ENCODE data around the gene LEMD1. TPM values are rescaled to one million over a fixed set of nuclear protein-coding genes. Genes with fewer than 3 reads are reported as not detected.

LEMD1 gene
- total RNA-seq, 1 experiment from 2014 or later, result 26.3 TPM

GRCh38 chr1:205451202-205451601 is 29.3 kb upstream of the LEMD1 start:
- ChIA-PET POLR2A (interaction anchor here (1.1 to 4.0 kb wide), 2 partner anchors 10 to 15 kb away, joined by 3 to 15 read pairs; no protein-coding TSS in a partner anchor), CTCF (interaction anchor here (5.0 to 12.4 kb wide), 4 partner anchors 10 to 72 kb away, joined by 30 to 205 read pairs (median 100); no protein-coding TSS in a partner anchor)
- peaks cover 13% of the 10 kb centered on the region for H3K27me3 Mint-ChIP-seq (ENCODE audit: low read depth)
- ATAC-seq, result peak; percentile 0; the same call in 1 of the 2 replicates
- peaks cover 84% of the 10 kb centered on the region for H3K4me1 Mint-ChIP-seq
- TF ChIP-seq TEAD1 (CRISPR knock-in tag; IDR thresholded peaks at IDR 0.05) (peak; percentile 87), TEAD4 (CRISPR knock-in tag; IDR thresholded peaks at IDR 0.05) (peak; percentile 44; the same call in 1 of the 2 replicates), USF1 (CRISPR knock-in tag; IDR thresholded peaks at IDR 0.05) (peak; percentile 33; the same call in 1 of the 2 replicates), MLX (CRISPR knock-in tag; IDR thresholded peaks at IDR 0.05) (no peak), NFYB (CRISPR knock-in tag; conservative IDR thresholded peaks at IDR 0.05; ENCODE audit: low read depth) (no peak), MYBL2 (CRISPR knock-in tag; IDR thresholded peaks at IDR 0.05) (no peak), ZMAT4 (CRISPR knock-in tag; IDR thresholded peaks at IDR 0.05) (no peak), ZNF416 (CRISPR knock-in tag; IDR thresholded peaks at IDR 0.05) (no peak), NFE2L1 (CRISPR knock-in tag; IDR thresholded peaks at IDR 0.05) (peak; percentile 97), ZNF396 (CRISPR knock-in tag; IDR thresholded peaks at IDR 0.05; ENCODE audit: borderline replicate concordance) (no peak), NR3C1 (CRISPR knock-in tag; conservative IDR thresholded peaks at IDR 0.05; ENCODE audit: low read depth) (no peak), ETV6 (CRISPR knock-in tag; IDR thresholded peaks at IDR 0.05) (peak; percentile 62)
- TF ChIP-seq, protein P1, sequence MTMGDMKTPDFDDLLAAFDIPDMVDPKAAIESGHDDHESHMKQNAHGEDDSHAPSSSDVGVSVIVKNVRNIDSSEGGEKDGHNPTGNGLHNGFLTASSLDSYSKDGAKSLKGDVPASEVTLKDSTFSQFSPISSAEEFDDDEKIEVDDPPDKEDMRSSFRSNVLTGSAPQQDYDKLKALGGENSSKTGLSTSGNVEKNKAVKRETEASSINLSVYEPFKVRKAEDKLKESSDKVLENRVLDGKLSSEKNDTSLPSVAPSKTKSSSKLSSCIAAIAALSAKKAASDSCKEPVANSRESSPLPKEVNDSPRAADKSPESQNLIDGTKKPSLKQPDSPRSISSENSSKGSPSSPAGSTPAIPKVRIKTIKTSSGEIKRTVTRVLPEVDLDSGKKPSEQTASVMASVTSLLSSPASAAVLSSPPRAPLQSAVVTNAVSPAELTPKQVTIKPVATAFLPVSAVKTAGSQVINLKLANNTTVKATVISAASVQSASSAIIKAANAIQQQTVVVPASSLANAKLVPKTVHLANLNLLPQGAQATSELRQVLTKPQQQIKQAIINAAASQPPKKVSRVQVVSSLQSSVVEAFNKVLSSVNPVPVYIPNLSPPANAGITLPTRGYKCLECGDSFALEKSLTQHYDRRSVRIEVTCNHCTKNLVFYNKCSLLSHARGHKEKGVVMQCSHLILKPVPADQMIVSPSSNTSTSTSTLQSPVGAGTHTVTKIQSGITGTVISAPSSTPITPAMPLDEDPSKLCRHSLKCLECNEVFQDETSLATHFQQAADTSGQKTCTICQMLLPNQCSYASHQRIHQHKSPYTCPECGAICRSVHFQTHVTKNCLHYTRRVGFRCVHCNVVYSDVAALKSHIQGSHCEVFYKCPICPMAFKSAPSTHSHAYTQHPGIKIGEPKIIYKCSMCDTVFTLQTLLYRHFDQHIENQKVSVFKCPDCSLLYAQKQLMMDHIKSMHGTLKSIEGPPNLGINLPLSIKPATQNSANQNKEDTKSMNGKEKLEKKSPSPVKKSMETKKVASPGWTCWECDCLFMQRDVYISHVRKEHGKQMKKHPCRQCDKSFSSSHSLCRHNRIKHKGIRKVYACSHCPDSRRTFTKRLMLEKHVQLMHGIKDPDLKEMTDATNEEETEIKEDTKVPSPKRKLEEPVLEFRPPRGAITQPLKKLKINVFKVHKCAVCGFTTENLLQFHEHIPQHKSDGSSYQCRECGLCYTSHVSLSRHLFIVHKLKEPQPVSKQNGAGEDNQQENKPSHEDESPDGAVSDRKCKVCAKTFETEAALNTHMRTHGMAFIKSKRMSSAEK (CRISPR knock-in tag; IDR thresholded peaks at IDR 0.05; ENCODE audit: borderline replicate concordance), result no peak
- TF ChIP-seq, protein P2, sequence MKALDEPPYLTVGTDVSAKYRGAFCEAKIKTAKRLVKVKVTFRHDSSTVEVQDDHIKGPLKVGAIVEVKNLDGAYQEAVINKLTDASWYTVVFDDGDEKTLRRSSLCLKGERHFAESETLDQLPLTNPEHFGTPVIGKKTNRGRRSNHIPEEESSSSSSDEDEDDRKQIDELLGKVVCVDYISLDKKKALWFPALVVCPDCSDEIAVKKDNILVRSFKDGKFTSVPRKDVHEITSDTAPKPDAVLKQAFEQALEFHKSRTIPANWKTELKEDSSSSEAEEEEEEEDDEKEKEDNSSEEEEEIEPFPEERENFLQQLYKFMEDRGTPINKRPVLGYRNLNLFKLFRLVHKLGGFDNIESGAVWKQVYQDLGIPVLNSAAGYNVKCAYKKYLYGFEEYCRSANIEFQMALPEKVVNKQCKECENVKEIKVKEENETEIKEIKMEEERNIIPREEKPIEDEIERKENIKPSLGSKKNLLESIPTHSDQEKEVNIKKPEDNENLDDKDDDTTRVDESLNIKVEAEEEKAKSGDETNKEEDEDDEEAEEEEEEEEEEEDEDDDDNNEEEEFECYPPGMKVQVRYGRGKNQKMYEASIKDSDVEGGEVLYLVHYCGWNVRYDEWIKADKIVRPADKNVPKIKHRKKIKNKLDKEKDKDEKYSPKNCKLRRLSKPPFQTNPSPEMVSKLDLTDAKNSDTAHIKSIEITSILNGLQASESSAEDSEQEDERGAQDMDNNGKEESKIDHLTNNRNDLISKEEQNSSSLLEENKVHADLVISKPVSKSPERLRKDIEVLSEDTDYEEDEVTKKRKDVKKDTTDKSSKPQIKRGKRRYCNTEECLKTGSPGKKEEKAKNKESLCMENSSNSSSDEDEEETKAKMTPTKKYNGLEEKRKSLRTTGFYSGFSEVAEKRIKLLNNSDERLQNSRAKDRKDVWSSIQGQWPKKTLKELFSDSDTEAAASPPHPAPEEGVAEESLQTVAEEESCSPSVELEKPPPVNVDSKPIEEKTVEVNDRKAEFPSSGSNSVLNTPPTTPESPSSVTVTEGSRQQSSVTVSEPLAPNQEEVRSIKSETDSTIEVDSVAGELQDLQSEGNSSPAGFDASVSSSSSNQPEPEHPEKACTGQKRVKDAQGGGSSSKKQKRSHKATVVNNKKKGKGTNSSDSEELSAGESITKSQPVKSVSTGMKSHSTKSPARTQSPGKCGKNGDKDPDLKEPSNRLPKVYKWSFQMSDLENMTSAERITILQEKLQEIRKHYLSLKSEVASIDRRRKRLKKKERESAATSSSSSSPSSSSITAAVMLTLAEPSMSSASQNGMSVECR (CRISPR knock-in tag; IDR thresholded peaks at IDR 0.05; ENCODE audit: borderline replicate concordance), result no peak
- TF ChIP-seq, protein P3, sequence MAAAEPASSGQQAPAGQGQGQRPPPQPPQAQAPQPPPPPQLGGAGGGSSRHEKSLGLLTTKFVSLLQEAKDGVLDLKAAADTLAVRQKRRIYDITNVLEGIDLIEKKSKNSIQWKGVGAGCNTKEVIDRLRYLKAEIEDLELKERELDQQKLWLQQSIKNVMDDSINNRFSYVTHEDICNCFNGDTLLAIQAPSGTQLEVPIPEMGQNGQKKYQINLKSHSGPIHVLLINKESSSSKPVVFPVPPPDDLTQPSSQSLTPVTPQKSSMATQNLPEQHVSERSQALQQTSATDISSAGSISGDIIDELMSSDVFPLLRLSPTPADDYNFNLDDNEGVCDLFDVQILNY (CRISPR knock-in tag; IDR thresholded peaks at IDR 0.05), result no peak
- TF ChIP-seq, protein P4, sequence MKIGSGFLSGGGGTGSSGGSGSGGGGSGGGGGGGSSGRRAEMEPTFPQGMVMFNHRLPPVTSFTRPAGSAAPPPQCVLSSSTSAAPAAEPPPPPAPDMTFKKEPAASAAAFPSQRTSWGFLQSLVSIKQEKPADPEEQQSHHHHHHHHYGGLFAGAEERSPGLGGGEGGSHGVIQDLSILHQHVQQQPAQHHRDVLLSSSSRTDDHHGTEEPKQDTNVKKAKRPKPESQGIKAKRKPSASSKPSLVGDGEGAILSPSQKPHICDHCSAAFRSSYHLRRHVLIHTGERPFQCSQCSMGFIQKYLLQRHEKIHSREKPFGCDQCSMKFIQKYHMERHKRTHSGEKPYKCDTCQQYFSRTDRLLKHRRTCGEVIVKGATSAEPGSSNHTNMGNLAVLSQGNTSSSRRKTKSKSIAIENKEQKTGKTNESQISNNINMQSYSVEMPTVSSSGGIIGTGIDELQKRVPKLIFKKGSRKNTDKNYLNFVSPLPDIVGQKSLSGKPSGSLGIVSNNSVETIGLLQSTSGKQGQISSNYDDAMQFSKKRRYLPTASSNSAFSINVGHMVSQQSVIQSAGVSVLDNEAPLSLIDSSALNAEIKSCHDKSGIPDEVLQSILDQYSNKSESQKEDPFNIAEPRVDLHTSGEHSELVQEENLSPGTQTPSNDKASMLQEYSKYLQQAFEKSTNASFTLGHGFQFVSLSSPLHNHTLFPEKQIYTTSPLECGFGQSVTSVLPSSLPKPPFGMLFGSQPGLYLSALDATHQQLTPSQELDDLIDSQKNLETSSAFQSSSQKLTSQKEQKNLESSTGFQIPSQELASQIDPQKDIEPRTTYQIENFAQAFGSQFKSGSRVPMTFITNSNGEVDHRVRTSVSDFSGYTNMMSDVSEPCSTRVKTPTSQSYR (CRISPR knock-in tag; IDR thresholded peaks at IDR 0.05), result peak; percentile 80
- TF ChIP-seq, protein P5, sequence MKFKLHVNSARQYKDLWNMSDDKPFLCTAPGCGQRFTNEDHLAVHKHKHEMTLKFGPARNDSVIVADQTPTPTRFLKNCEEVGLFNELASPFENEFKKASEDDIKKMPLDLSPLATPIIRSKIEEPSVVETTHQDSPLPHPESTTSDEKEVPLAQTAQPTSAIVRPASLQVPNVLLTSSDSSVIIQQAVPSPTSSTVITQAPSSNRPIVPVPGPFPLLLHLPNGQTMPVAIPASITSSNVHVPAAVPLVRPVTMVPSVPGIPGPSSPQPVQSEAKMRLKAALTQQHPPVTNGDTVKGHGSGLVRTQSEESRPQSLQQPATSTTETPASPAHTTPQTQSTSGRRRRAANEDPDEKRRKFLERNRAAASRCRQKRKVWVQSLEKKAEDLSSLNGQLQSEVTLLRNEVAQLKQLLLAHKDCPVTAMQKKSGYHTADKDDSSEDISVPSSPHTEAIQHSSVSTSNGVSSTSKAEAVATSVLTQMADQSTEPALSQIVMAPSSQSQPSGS (CRISPR knock-in tag; IDR thresholded peaks at IDR 0.05; ENCODE audit: borderline replicate concordance, low read depth), result no peak
- H3K36me3 Mint-ChIP-seq, result no peaks in the 10 kb centered on the region
- H3K27ac Mint-ChIP-seq, result peak overlapping the region; percentile 78
- peak; percentile 50 for DNase-seq (ENCODE audit: low spot score)
- no peaks in the 10 kb centered on the region for H3K9me3 Mint-ChIP-seq
- H3K4me3 Mint-ChIP-seq, result peak overlapping the region; percentile 74
